Putamen (tissue), 1 donor: Measurements from ENCODE around the gene PAK3.
A peak's percentile ranks its signal among the peaks of the same experiment; 100 is the strongest.

ENCODE experiments used
- DNase-seq: peaks from one replicate; pipeline ENCODE4 v3.0.0-alpha.2; 2016; ENCODE audit warnings: low spot score

PAK3 gene

DNA sequence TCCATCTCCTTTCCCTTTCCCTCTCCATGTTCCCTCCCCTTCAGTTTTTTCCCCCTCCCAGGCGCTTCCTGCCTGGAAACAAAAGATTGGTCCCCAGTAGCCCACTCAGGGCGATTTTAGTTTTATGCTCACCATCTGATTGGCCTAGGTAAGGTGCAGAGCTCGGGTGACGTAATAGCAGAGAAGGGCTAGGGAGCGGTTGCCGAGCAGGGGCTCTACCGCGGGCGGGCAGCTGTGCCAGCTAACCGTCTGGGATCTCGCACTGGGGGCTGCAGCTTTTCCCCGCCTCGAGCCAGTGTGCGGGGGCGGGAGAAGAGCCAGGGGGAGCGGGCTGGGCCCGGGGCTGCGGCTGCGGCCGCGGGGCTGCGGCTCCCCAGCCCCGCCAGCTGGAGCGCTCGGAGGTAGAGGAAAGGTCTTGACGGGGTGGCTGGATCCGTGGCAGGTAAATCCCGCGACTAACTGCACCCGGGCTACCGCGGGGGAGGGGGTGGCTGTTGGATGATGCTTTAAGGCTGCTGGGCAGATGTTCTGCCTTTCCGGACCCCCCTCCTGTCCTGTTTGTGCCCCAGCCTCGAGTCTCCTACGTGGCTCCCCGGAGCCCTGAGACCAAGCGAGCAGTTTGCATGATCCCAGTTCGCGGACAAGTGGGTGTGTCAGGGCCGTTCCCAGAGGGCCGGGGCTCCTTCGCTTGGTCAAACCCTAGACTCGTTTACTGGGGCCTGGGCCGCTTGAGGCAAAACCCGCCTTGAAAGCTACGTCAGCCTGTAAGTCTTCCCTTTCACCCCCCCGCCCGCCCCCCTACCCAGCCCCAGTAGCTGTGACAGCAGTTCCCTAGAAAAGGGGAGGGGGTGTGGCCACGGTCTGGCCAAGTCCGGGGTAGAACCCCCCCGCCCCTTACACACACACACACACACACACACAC, at the start of gene PAK3:
Gene PAK3 (plus strand): TSS at position 218 of the 922 bp plus-strand sequence. CDS start 26,913 bp downstream, outside the sequence.
- peak; percentile 65 for DNase-seq

DNA sequence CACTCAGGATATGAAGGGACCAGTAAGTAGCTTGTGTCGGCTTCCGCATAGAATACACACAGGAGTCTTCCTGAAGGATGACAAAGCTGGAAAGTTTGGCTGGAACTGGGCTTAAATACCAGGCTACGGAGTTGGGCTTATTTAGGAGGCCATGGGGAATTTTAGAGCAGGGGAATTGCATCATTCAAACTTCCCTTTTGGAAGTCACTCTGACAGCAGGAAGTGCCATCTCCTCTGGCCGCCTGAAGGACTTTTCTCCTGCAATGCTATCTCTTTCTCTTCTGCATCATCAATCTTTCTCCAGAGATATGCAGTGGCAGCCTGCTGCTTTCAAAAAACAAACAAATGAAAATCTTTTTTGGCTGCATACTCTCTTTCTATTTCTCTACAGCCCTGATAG, 48.4 kb upstream of the PAK3 start:
- no peak for DNase-seq

DNA sequence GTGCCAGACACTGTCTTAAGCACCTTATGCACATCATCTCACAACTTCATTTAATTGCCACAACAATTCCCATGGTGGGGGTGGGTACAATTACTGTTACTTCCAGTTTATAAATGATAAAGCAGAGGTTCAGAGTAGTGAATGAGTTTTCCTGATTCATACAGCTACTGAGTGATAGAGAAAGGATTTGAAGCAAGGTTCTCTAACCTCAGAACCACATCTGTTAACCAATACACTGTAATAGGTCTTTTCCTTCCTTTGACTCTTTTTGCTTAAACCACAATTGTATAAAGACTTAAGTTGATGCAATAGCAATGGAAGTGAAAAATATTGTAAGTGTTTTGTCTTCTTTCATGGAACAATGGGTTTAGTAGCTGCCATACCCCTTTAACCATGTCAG, 43.5 kb upstream of the PAK3 start:
- no peak for DNase-seq

DNA sequence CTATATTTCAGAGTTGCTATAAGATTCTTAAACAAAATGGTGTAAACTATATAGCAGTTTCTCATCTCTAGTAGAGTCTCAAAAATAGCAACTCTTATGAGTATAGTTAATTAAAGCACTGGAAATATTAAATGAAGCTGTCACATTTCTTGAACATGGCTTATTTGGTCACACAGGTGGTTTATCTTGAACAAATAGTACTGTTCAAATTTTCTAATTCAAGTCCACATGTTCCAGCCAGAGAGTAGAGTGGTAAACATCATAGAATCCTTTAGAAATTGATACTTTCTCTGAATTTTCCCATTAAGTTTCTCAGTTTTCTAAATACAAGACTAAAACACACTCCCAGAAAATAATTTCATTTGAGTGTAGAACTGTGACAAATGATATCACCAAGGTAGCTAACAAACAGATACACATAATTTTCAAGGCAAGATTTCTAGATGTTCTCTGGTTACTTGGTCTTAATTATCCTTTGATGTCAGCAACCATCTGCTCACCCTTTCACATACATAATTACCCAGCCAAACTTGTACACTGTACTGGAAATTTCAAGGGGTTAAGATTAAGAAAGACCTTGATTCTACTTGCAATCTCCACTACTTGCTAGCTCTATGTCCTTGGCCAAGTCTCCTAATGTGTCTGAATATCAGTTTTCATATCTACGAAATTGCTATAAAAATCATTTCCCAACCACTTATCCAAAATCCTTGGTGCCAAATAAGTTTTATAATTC, 24.3 kb upstream of the PAK3 start:
- DNase-seq: no peak

DNA sequence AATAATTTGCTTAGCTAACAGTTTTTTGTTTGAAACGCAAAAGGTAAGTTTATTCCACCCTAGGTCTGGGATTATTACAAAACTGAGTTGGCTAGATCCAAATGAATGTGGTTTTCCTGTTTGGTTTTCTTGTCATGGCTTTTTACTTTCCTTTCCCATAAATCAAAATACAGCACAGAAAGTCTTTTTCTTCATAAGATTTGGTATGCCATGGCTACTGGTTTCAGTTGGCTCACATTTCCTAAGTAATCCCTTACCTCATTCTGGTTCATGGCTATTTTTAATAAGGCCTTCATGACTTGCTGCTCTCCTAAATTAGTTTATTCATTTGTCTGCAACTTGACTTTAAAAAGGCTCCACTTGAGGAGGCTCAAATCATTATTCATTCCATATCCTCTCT, 12.9 kb upstream of the PAK3 start:
- no peak for DNase-seq

DNA sequence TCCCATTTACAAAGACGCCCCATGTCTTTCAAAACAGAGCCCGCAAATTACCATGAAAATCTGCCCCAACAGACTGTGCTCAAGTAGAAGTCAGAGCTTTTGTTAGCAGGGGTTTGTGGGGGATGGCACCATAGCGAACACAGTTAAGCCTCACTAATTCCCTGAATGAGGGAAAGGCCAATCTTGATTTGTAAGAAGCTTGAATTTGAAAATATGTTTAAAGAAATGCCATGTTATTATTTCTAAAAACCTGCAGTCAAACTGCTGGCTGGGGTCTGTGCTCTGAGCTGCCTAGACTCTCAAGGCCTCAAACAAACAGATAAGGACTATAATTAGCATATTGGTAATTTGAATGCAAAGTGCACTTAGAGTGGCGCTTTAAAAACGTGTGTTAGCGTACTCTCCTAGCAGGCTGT, 9.4 kb upstream of the PAK3 start:
- no peak for DNase-seq

DNA sequence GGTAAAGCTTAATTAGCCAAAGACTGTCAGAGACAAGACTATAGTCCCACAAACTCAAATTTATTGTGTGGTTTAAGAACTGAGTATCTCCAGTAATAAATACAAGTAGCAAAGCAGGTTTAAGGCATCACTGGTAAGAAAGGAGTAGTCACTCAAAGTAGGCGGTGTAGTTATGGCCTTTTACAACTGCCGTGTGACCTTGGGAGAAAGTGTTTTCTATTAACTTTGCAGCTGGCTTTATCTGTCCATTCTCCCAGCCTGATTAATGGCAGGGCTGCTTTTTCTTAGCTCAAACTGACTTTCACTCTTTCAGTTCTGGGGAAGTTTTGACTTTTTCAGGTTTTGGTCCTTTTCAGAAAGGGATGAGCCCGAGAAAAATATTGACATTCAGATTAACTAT, 7.4 kb upstream of the PAK3 start:
- DNase-seq: no peak

DNA sequence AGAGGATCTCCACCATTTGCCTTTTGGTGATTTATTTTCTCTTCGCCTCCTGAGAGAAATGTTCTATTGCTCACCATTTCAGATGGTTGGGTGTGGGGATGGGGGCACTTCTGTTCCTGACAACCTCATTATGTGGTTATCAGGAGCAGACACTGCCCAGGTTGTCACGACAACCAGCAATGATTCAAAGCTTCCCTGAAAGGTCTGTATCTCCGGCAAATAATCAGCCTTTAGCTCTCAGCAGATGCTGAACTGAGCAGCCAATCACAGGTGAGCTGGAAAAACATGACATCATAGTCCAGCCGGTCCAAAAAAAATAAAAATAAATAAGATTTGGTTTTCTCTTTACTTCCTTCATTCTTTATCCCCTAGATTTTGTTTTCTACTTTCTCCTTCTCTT, 5.5 kb upstream of the PAK3 start:
- DNase-seq: no peak

DNA sequence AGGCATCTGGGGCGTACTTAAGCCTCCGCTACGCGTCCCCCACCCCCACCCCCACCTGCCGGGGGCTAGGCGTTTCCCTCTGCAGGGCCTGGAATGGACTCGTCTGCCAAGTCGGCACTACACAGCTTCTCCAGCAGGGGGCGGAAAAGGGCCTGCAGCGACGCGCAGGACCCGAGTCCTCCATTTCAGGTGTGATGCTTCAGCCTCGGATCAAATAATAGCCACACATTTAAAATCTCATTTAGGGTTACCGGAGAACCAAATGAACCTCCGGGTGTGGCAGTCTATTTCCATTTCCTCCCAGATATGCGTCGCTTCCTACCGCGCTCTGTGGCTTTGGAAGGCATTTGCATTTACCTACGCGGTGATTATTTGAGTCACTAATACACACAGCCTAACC, 2.9 kb downstream of the PAK3 start:
- no peak for DNase-seq

DNA sequence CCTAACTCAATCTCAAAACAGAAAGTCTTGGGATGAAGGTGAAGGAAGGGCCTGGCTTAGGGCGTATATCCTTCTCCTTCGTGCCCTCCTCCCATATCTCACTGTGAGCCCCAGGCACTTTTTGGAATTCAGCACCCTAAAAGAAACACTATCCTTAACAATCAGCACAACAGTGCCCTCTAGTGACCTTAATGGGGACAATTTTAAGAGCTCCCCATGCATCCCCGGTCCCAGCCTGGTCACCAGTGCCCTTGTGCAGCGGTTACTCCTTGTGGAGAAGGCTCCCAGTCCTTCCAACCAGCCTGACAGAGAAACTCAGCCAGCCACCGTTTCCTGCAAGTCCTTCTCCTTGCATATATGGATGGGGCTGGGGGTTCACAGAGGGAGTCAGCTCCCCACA, 4.2 kb downstream of the PAK3 start:
- DNase-seq: no peak

DNA sequence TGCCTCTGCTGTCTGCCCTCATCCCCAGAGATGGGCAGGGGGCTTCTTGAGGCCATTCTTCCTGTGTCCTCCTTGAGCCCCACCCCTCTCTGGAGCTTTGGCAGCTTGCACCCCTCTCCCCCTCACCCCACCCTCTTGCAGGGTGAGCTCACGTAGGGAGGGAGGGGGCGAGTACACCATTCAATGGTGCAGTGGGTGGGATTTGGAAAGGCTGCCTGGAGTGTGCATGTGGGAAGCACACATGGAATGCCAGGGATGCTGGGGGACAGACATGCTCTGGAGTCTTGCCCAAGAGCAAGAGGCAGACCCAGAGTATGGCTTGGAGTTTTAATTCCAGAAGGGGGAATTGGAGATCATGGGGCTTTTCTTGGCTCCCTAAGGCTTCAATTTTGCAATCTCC, 5.6 kb downstream of the PAK3 start:
- no peak for DNase-seq

DNA sequence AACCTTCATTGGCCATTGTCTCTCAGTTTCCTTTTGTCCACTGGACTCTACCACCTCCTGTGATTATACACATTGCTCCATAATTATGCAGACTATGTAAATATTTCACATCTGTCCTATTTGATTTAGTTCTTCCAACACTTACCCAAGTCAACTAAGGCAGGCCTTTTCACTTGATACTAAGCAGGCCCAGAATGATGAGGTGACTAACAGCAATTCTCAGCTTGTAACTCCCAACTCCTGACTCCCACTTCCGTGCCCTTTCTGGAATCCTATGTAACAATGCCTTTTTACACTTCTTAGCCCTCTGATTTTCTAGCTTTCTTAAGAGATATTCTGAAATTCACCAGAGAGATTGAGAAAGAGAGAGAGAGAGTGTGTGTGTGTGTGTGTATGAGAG, 6.6 kb downstream of the PAK3 start:
- no peak for DNase-seq

DNA sequence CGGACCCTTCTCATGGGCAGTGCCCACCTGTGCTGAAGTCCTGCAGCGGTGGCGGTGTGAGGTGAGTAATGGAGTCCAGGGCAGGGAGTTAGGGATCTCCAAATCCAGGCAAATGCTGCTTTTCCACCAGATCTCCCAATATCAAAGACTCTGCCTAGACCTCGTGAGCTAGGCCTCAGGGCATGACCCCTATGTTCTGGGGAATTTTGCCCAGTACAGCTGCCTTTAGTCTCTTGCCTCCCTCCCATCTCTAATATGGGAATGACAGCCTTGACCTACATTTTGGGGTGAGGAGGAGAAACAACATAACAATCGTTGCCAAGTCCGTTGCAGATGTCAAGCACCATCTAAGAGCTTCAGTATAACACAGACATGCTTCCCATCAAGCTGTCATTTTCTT, 7.3 kb downstream of the PAK3 start:
- DNase-seq: no peak

DNA sequence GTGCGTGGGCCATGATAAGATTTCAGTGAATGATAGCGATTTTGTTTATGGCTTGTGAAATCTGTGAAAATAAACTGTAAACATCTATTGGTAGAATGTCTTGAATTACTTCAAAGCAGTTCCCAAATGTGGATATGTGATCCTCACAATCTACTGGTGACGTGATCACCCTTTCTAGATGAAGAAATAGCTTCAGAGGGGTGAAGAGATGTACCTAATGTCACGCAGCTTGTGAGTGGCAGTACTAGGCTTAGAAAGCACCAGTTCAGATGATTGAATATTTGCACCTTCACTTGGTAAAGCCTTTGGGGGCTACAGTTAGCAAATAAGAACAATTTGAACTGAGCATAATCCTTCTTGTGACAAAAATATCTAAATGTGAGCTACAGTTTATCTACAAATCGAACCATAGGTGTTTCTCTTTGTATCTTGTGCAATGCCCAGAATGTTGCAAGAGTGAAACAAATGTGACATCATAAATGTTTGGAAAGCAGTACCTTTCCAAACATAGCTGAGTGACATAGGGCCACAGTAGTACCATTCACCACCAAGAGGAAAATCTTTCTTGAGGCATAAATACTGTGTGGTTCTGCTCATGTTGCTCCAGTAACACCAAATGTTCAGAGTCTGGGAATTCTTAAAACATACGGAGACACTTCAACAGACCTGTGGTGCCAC, 14.2 kb downstream of the PAK3 start:
- no peak for DNase-seq

DNA sequence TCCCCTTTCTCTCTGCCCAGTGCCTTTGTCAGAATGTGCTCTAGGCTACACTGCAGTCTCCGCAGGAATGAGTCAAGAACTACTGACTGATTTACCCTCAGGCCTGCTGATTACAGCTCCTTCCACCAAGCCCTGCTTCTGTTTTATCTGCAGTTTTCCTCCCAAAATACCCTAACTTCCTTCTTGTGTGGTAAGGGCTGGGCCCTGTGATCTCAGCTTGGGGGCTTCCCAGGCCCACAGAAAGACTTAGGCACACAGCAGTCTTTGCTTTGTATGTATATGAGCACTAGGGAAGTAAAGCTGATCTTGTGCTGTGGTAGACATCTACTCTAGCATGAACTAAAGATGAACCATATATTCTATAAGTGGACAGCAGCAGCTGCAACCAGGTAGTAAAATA, 18.8 kb downstream of the PAK3 start:
- DNase-seq: no peak

DNA sequence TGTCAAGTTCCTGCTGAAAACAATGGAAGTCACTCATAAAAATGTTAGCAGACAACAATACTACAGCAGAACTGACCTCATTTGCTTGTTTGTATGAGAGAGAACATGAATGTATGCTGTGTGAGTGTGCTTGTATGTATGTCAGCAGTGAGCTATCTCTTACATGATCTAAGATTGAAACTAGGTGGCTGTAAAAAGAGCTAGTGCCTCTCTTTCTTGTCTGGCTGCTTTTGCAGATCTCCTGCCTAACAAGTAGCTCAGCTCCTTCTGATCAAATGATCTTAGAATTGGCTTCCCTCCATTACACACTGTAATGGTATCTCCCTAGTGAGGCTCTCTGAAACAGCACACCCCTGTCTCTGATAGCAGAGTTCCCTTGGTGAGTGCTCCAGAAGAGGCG, 20.7 kb downstream of the PAK3 start:
- DNase-seq: no peak

DNA sequence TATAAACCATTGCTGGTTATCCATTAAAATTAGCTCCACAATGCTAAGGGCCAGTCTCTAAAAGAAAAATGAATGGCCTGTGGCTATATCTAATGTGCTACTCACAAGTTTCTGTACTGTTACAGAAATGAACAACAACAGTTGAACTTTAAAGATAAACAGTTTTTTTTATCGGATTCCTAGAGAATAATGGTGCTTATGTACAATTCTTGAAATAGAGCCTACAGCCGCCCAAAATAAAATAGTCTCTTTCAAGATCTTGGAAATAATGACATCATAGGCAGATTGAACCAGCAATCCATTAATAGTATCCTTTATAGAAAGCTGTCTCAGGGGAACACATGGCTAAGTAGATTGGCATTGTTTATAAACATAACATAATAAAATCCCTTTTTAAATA, 23.4 kb downstream of the PAK3 start:
- no peak for DNase-seq

DNA sequence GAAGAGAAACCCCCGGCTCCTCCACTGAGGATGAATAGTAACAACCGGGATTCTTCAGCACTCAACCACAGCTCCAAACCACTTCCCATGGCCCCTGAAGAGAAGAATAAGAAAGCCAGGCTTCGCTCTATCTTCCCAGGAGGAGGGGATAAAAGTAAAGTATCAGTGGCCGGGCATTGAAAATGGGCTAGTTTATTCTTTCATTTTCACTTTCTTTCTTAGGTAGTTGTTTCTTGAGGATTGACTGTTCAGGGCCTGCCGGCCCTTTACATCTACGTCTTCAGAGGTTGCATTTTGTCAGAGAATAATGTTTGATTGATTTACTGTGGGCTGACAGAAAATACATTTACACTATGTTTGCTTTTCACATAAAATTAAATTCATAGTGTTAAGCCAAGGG, 27.1 kb downstream of the PAK3 start:
- DNase-seq: no peak

DNA sequence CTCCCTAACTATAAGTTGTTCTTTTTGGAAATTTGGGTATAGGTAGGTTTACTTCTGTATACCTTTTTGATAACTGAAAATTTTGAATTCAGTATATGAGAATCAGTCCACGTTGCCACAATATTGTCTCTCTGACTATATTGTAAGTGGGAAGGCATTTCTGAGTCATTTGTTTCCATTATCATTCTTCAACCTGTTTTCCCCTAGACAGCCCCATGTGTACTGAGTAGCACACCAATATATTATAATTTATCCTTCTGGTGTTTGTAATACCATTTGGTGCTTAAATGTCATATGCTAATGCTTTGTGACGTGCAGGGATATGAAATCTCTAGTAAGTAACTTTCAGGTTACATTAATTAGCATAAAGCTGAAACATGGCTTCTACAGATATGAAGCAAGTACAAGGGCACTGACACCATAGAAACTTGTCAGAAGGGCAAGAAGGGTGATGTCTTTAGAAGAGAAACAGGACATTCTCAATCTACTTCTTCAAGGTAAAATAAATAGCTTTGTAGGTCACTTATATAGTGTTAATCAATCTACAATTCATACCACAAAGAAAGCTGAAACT, 27.7 kb downstream of the PAK3 start:
- DNase-seq: no peak

DNA sequence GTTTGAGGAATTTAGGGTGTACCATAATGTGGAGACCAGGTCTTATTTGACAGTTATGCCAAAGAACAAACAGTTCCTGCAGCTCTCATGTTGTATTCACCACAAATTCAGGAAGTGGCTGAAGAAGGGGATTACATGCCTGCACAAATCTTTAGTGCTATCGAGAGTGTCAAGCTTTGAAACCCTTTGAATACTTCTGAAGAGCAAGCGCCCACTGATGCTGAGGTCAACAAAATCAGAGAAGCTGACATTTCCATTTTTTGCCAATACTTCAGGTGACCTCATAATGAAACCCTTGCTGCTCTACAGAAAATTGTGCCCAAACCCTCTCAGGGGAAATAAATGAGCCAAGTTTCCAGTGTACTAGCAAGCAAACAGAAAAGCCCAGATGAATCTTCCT, 28.4 kb downstream of the PAK3 start:
- no peak for DNase-seq

DNA sequence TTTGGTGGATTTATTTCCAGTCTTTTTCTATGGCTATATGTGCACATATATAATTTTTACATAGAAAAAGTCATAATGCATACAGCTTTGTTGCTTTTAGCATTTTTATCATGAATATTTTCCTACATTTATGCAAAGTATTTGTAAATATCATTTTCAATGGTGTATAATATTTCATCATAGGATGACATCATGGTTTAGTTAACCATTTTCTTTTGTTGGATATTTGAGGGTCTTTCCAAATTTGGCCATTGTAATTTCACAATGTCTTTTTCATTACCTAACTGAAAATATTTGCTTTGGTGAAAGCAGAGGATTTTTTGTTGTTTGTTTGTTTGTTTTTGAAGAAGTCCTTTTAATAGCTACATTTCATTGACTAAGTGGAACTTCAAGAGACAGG, 31.0 kb downstream of the PAK3 start:
- no peak for DNase-seq

DNA sequence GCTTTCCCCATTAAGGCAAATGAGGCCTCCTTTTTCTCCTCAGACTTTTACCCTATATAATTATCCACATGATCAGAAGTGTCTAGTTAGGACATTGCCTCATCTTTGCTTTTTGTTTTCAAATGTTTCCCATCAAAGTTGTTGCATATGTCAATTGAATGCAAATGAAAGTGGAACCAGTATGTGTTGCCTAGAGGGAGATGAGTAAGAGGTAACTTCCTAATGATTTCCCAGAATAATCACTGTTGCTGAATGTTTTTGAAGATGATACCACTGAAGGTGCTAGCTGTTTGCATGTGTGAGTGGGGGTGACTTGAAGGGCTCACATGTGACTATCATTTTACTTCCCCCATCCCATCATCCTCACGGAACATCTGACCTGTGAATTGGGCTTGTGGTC, 33.9 kb downstream of the PAK3 start:
- no peak for DNase-seq

DNA sequence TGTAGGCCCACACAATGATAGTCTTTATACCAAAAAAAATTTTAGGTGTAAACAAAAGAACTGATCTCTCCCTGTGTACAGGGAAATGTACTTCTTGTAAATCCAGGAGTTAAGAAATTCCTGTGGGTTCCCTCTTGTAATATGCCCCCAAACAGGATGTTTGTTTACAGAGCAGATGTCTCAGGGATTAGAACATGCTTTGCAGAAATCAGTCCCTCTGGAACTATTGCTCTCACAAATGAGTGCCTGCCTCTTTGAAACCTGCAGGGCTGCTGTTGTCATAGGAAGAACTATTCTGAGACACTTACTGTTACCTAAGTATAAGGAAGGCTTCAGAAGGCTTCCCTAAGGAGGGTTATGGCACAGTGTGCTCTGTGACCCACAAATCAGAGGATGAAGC, 35.6 kb downstream of the PAK3 start:
- no peak for DNase-seq
